SH-SY5Y (cell line): ENCODE measurements around the gene RBM39.

ENCODE experiments used
- GATA2 ChIP-seq: IDR thresholded peaks from 2 replicates; pipeline ENCODE4 v1.6.1; 2011; ENCODE audit warnings: mild to moderate bottlenecking, low read depth, low read length
- GATA3 ChIP-seq: IDR thresholded peaks from 2 replicates; pipeline ENCODE4 v1.6.1; 2011; ENCODE audit warnings: low read depth, mild to moderate bottlenecking, low read length, moderate library complexity

- TF ChIP-seq GATA3, result no peak
- no peak for TF ChIP-seq GATA2
Measured at GRCh38 chr20:35767683-35768481, 25.8 kb upstream of the RBM39 start.
